ENCODE measurements around the gene CHRNA4.

DNA sequence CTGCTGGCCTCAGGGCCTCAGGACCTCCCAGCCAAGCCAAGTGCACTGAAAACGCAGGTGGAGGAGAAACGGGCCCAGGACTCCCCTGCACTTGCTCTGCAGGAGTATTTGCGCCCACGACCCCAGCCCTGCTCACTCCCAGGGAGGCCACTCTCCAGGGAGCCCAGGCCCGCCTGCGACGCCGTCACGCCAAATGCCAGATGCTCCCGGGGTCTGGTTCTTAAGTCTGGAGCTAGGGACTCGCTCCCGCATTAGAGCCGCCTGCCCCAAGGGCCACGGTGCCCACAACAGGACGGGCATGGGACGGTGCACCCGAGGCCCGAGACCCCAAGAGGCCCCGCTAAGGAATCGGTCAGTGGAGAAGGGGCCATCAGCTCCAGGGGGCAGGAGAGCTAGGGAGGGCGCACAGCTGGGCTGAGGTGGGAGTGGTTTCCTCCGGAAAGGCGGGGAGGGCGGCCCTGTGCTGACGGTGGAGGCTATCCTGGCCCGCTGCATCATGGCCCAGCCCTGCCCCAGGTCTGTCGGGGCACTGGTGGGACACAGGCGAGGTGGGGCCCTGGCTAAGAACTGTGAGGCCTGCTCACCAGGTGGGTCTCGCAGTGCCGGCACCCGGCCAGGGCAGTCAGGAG is 44.1 kb upstream of the CHRNA4 start:
- no peak for TF ChIP-seq POLR2A (IDR thresholded peaks at IDR 0.05)
- TF ChIP-seq, protein P1, sequence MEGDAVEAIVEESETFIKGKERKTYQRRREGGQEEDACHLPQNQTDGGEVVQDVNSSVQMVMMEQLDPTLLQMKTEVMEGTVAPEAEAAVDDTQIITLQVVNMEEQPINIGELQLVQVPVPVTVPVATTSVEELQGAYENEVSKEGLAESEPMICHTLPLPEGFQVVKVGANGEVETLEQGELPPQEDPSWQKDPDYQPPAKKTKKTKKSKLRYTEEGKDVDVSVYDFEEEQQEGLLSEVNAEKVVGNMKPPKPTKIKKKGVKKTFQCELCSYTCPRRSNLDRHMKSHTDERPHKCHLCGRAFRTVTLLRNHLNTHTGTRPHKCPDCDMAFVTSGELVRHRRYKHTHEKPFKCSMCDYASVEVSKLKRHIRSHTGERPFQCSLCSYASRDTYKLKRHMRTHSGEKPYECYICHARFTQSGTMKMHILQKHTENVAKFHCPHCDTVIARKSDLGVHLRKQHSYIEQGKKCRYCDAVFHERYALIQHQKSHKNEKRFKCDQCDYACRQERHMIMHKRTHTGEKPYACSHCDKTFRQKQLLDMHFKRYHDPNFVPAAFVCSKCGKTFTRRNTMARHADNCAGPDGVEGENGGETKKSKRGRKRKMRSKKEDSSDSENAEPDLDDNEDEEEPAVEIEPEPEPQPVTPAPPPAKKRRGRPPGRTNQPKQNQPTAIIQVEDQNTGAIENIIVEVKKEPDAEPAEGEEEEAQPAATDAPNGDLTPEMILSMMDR (IDR thresholded peaks at IDR 0.05), result no peak
